Measurements from ENCODE around the gene ZCCHC7. TPM values are rescaled to one million over a fixed set of nuclear protein-coding genes. Genes with fewer than 3 reads are reported as not detected.

The ZCCHC7 gene
- total and polyA plus RNA-seq, 2 of the 8 experiments (the other 6 are each of a cell fraction or from before 2014, with no cell fraction given) = 12.2 to 27.5 TPM

DNA sequence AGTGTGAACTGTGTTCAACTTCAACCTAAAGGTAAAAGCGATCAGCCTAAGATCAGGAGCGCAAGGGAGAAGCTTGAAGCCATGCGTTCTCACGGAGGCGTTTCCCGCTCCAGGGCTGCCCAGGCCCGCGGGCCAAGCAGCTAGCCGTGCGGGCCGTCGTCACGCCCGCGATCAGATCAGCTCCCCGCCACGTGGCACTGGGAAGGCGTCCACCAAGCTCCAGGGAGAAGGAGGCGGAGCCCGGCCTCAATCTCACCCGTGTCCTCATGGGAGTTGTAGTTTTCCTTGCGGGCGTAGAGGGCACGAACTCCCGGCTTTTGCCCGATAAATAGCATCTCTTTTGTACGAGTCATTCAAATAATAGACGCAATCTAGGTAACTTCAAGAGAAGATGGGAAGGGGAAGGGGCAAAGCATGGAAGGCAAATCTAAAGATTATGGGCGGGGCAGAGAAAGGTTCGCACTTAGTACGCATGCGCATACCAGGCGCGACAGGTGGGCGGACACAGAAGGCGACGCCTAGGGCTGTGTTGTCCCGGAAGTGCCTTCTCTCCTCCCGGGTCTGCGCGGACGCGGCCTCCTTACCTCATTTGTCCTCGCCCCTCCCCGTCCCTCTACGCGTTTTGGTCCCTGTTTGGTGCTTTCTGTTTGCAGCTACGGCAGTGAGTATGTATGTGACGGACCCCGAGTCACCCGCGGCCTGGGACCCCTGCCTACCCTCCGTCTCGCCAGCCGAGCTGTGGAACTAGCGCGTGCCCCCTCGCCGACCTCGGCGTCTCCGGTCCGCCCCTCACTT, 40.8 kb upstream of the ZCCHC7 start:
- Histone ChIP-seq H2BK5ac (ENCODE audit: low read depth, low read length) (peak overlapping the region; percentile 93), H2BK15ac (ENCODE audit: low read length) (peak overlapping the region; percentile 96), H3K14ac (ENCODE audit: insufficient read length) (no peak overlapping the region), H2AK5ac (ENCODE audit: low read depth, low read length) (no peak overlapping the region), H3K79me2 (ENCODE audit: control insufficient read depth in 1 of 2, insufficient read depth in 2 of 2, low read length in 2 of 2) (peaks cover 0 to 32% of the 10 kb centered on the region in 2 experiments; a peak in 2 of 4 replicates), H2BK120ac (replicated peaks; ENCODE audit: low read depth, low read length) (no peak overlapping the region), H3K4ac (replicated peaks; ENCODE audit: insufficient read length, low read depth, low read length) (no peak overlapping the region), H3K18ac (ENCODE audit: extremely low read depth, low read length) (peak overlapping the region; percentile 78), H2BK12ac (ENCODE audit: low read depth, low read length) (0 out of 2 replicates have a peak overlapping the region, but pooled peaks have one; percentile 4), H3K23ac (ENCODE audit: insufficient read length) (no peak overlapping the region), H4K20me1 (replicated peaks in 1 of 2; ENCODE audit: control insufficient read depth in 1 of 2, insufficient read depth in 2 of 2, low read length in 2 of 2) (peaks cover 0 to 3% of the 10 kb centered on the region in 2 experiments), H3K27me3 (replicated peaks in 1 of 4; ENCODE audit: control insufficient read depth in 3 of 4, extremely low read depth in 1 of 4, insufficient read depth in 3 of 4, low read length in 3 of 4) (peaks cover 2 to 10% (median 9%) of the 10 kb centered on the region in 4 experiments; a peak in 6 of 7 replicates), H4K91ac (replicated peaks; ENCODE audit: insufficient read length, low read length) (peak overlapping the region; percentile 51), H4K5ac (ENCODE audit: insufficient read length, low read depth, low read length) (peak overlapping the region; percentile 91), H3K9me3 (ENCODE audit: insufficient read depth in 2 of 2, low read depth in 1 of 2, low read length in 1 of 2) (peaks cover 0 to 3% of the 10 kb centered on the region in 2 experiments; a peak in 1 of 4 replicates), H3K9ac (replicated peaks in 1 of 4; ENCODE audit: extremely low read depth in 1 of 4, low read depth in 3 of 4, low read length in 3 of 4) (peak overlapping the region in 3 of 4 experiments; percentile 70 to 73 (median 72); a peak in 6 of 7 replicates), H3K79me1 (ENCODE audit: low read depth, low read length) (peaks cover under 1% of the 10 kb centered on the region), H3K4me2 (ENCODE audit: insufficient read depth in 1 of 2, low read depth in 2 of 2, low read length in 2 of 2) (peak overlapping the region; percentile 38 to 66), H3K4me3 (ENCODE audit: extremely low read depth in 1 of 4, insufficient read depth in 2 of 4, low read depth in 3 of 4, low read length in 4 of 4) (peak overlapping the region; percentile 76 to 94 (median 88)), H3K56ac (replicated peaks; ENCODE audit: insufficient read length, low read depth, low read length) (peak overlapping the region; percentile 56), H3K27ac (ENCODE audit: low read depth, low read length) (peak overlapping the region; percentile 69), H3K4me1 (replicated peaks in 1 of 4; ENCODE audit: control insufficient read depth in 3 of 4, insufficient read depth in 4 of 4, low read length in 3 of 4) (peaks cover 0 to 3% (median 0%) of the 10 kb centered on the region in 4 experiments; a peak in 2 of 7 replicates), H4K8ac (ENCODE audit: extremely low read depth, insufficient read depth, low read length) (peak overlapping the region; percentile 94), H2AFZ (ENCODE audit: low read length) (peak overlapping the region; percentile 83), H2BK20ac (ENCODE audit: low read length) (no peak overlapping the region), H3K23me2 (ENCODE audit: low read depth, low read length) (peaks cover 2% of the 10 kb centered on the region; the same call in 1 of the 2 replicates), H3K36me3 (ENCODE audit: control insufficient read depth in 2 of 4, insufficient read depth in 4 of 4, low read length in 3 of 4) (no peaks in the 10 kb centered on the region)
- 3% methylated on average over 62 of the region's 63 CpGs; no CpG with 5 or more reads in 1 of the 2 experiments for WGBS, 2 experiments (ENCODE audit: extremely low coverage in 1 of 2, insufficient coverage in 1 of 2, insufficient read length in 1 of 2, insufficient replicate concordance in 2 of 2, low coverage in 1 of 2, low lambda C conversion rate in 2 of 2, missing lambda C conversion rate in 1 of 2)
- DNase-seq (ENCODE audit: low read depth in 1 of 2, low spot score in 2 of 2) (peak; percentile 84 to 90), FAIRE-seq (peak; percentile 93)
- ChIA-PET POLR2A (ENCODE audit: partially characterized antibody) (interaction anchor here (0.9 to 1.7 kb wide), 8 partner anchors 12 to 53 kb away, joined by 3 to 5 read pairs (median 4); partner anchors contain the start of gene ZCCHC7), CTCF (ENCODE audit: partially characterized antibody) (no interaction called here)
- TF ChIP-seq RNF2 (IDR thresholded peaks at IDR 0.05; ENCODE audit: borderline replicate concordance, low read depth, low read length, missing control alignments, poor library complexity, severe bottlenecking) (peak; percentile 88), TBP (IDR thresholded peaks at IDR 0.05; ENCODE audit: low read depth, low read length) (0 out of 2 replicates have a peak, but pooled peaks have one; percentile 30), CEBPB (IDR thresholded peaks at IDR 0.05; ENCODE audit: low read depth, low read length) (no peak), CHD1 (IDR thresholded peaks at IDR 0.05; ENCODE audit: low read depth, low read length) (no peak), POU5F1 (IDR thresholded peaks at IDR 0.05; ENCODE audit: low read depth, low read length) (no peak), TAF7 (optimal IDR thresholded peaks at IDR 0.05; ENCODE audit: borderline replicate concordance, low read depth, low read length) (no peak), POLR2A (IDR thresholded peaks at IDR 0.05; ENCODE audit: control extremely low read depth in 1 of 2, low read depth in 2 of 2, low read length in 2 of 2) (peak in 1 of 2 experiments; percentile 77; a peak in 2 of 3 replicates)
- TF ChIP-seq, protein P1, sequence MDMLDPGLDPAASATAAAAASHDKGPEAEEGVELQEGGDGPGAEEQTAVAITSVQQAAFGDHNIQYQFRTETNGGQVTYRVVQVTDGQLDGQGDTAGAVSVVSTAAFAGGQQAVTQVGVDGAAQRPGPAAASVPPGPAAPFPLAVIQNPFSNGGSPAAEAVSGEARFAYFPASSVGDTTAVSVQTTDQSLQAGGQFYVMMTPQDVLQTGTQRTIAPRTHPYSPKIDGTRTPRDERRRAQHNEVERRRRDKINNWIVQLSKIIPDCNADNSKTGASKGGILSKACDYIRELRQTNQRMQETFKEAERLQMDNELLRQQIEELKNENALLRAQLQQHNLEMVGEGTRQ (IDR thresholded peaks at IDR 0.05; ENCODE audit: low read length) = peak; percentile 57
- TF ChIP-seq, protein P2, sequence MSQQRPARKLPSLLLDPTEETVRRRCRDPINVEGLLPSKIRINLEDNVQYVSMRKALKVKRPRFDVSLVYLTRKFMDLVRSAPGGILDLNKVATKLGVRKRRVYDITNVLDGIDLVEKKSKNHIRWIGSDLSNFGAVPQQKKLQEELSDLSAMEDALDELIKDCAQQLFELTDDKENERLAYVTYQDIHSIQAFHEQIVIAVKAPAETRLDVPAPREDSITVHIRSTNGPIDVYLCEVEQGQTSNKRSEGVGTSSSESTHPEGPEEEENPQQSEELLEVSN (IDR thresholded peaks at IDR 0.05) = peak; percentile 100
